ACHN (cell line): ENCODE results near the gene ITGB1BP2.
"Not testable (repeated sequence)": the region's sequence is repeated elsewhere in the genome, so short reads cannot be mapped to it uniquely, and the experiment has no call there.

ENCODE experiments used
- DNase-seq: peaks from one replicate; pipeline ENCODE4 v3.0.0-alpha.2; 2015
- in situ Hi-C: cut with HindIII; loops from 2 replicates; pipeline ENCODE4 v1.10.0; 2017; ENCODE audit warnings: low sequenced_read_pairs, low pct_ligation_motif_present, low pct_unique_long_range_greater_than_20kb

The ITGB1BP2 gene

GRCh38 chrX:71301195-71301924, at the start of gene ITGB1BP2:
TSS of gene ITGB1BP2 (plus strand) at chrX:71301750. CDS start at chrX:71301807, 57 bp downstream.
- in situ Hi-C loops, result no loop called here

GRCh38 chrX:71252221-71252620, 49.3 kb upstream of the ITGB1BP2 start:
- no peak for DNase-seq

More at GRCh38 chrX:71301195-71301924, at the start of gene ITGB1BP2:
- no peak for DNase-seq

DNA sequence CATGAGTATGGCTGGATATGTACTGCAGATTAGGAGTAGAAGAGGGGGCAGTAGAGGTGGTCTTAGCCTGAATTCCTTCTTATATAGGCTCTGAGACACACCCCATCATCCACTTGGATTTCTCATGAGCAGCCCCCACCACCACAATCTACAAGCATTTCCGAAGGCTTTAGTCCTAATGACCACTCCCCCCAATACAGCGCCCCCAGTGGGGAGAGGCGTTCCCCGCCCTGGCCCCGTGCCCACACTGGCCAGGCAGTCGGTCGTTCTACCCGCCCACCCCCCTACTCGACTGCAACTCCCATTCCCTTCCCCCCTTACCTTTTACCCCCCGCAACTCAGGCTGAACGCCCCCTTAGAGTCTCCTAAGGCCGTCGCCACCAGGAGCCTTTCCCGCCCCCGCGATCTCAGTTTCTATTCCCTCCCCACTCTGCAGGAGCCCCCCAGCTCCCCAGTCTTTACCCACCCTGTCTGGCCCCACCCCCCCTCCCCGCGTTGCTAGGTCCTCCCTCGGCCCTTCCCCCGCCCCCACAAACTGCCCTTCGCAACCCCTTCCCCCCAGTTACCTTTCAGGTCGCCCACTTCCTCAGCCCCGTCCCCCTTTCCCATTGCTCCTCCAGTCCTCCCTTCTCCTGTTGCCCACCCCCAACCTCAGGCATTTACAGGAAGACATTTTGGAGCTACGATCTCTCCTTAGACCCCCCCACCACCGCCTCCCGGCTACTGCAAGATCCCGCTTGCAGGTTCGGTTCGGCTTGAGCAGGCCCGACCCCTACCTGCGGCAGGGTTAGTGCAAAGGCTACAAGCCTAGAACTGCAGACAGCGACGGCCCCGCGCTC, 48.1 kb upstream of the ITGB1BP2 start:
- DNase-seq, result peak; percentile 34
- in situ Hi-C loops, result no loop called here

More at GRCh38 chrX:71252221-71252620, 49.3 kb upstream of the ITGB1BP2 start:
- in situ Hi-C loops, result no loop called here

DNA sequence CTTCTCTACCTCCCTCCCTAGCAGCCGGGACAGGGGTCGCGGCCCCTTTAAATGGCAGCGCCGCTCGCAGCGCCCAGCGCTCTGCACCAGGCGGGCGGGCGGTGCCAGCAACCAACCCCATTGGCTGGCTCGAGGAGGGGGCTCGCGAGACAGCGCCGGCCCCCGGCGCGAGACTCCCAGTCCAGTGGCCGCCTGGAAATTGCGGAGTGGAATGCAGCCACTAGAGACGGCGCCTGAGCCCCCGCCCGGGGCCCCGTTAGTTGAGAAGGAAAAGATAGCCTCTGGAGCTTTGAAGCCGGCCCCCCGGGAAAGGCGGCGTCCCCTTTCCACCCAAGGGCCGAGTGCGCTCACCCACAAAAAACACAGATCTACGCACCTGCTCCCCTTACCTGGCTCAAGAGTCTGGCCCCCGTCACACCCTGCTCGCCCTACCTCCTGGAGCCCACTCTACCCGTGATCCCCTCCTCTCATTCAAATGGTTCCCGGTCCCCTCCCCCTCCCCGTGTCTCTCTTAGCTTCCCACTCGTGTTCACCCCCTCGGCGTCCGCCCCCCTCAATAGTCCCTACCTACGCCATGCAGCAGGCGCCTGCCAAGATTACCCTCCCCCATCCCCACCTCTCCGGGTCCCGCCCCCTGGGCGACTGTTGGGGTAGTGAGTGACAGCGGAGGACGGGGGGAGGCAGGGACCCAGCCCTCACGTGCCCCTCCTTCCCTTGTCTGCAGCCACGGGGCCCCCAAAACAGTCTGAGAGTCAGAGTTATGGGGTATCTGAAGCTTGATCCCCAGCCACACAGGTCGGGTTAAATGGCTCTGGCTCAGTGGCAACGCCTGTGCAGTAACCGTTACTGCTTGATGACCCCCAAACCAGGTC, 47.2 kb upstream of the ITGB1BP2 start, which contains the start of gene ZMYM3:
Gene ZMYM3, minus strand, starts transcription at position 49 of the 872 bp plus-strand sequence. CDS start 885 bp downstream, outside the sequence.
- in situ Hi-C loops, result no loop called here
- DNase-seq, result peak; percentile 74

GRCh38 chrX:71256051-71256450, 45.5 kb upstream of the ITGB1BP2 start:
- no peak for DNase-seq
- in situ Hi-C loops, result no loop called here

GRCh38 chrX:71256856-71257255, 44.7 kb upstream of the ITGB1BP2 start:
- DNase-seq, result no peak
- in situ Hi-C loops, result no loop called here

DNA sequence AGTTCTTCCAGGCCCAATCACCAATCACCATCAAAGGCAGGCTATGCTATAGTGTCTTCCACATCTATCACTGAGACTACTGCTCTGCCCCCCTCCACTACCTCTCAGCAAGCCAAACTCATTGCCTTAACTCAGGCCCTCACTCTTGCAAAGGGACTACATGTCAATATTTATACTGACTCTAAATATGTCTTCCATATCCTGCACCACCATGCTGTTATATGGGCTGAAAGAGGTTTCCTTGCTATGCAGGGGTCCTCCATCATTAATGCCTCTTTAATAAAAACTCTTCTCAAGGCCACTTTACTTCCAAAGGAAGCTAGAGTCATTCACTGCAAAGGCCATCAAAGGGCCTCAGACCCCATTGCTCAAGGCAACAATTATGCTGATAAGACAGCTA, 32.9 kb upstream of the ITGB1BP2 start:
- DNase-seq, in situ Hi-C loops: not testable (repeated sequence)

- DNase-seq, result no peak
These were observed 31.7 kb upstream of the ITGB1BP2 start for GRCh38 chrX:71269801-71270395.

GRCh38 chrX:71272313-71272712, 29.2 kb upstream of the ITGB1BP2 start:
- in situ Hi-C loops, DNase-seq: not testable (repeated sequence)

More at GRCh38 chrX:71269801-71270395, 31.7 kb upstream of the ITGB1BP2 start:
- in situ Hi-C loops, result no loop called here

DNA sequence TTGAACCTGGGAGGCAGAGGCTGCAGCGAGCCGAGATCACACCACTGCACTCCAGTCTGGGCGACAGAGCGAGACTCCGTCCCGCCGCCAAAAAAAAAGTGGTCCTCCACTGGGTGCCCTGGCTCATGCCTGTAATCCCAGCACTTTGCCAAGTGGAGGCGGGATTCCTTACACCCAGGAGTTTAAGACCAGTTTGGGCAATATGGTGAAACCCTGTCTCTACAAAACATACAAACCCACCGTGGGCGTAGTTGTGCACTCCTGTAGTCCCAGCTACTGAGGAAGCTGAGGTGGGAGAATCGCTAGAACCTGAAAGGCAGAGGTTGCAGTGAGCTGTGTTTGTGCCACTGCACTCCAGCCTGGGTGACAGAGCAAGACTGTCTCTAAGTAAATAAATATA, 20.2 kb upstream of the ITGB1BP2 start:
- DNase-seq, in situ Hi-C loops: not testable (repeated sequence)

DNA sequence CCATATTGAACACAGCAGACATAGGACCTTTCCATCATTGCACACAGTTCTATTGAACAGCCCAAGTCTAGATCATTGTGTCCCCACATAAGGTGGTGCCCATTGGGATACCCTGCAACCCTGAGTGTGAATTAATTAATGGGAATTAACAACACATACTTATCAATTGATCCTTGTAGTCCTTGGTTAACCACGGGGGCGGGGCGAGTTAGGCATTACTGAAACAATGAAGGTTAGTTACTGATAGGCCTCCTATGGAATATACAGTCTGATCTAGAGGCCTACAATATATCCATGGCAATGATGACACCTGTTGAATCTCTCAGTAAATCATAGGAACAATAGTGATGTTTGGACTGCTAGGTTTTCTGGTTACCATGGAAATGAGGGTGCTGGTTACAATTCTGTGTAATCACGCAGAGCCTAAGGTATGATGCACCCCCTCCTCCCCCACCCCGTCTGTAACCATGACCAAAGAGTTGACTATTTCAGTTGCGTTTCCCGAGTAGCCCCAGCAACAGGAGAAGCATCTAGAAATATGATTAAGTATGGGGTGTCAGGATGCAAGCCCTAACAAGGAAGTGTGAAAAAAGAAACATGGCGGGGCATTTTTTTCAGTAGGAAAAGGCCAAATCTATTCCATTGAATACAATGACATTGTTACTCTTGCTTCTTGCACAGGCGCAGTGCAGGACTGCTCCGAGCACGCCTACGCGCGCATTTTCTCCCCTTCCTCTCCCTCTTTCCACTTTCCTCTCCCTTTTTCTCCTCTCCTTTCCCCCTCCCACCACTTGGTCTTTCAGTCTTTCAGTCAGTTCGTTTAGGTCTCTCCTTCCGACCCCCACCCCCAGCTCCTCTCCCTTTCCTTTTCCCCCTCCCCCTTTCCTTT, 18.8 kb upstream of the ITGB1BP2 start:
- DNase-seq, result no peak
- in situ Hi-C loops, result no loop called here

DNA sequence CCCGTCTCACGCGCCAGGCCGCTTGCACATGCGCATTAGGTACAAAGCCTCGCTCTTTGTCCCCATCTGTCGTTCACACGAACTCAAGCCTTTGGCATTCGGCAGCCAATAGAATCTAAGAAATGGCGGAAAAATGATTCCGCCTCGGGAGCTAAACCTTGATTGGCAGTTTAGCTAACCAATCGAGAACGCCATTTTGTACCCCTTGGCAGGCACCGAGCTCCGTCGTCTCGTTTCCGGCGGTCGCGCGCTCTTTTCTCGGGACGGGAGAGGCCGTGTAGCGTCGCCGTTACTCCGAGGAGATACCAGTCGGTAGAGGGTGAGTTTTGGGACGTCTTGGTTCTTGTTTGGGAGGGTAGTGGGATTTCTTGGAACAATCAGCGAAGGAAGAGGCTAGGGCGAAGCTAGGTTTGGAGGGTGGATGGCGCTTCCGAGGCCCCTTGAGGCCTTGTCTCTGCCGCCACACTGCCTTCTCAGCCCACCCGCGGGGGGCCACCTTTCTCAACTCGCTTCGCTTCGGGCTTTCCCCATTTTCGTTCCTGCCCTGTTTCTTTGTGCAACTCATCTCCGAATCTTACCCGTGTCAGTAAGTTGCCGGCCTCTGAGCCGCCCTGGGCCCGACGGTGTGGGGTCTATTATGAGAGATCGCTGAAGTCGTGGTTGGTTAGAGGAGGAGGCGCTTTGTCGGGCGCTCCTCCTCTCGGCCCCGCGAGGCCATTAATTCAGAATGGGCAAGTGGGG, 18.0 kb upstream of the ITGB1BP2 start, which contains the start of gene NONO:
Gene NONO, plus strand, starts transcription at position 233 of the 741 bp plus-strand sequence. CDS start 7,003 bp downstream, outside the sequence.
- in situ Hi-C loops, result no loop called here
- peak; percentile 96 for DNase-seq

- no peak for DNase-seq
- in situ Hi-C loops, result no loop called here
These were observed 15.6 kb upstream of the ITGB1BP2 start for GRCh38 chrX:71285929-71286328.

- in situ Hi-C loops, result no loop called here
- DNase-seq, result no peak
These were observed 10.2 kb upstream of the ITGB1BP2 start for GRCh38 chrX:71291381-71291780.

DNA sequence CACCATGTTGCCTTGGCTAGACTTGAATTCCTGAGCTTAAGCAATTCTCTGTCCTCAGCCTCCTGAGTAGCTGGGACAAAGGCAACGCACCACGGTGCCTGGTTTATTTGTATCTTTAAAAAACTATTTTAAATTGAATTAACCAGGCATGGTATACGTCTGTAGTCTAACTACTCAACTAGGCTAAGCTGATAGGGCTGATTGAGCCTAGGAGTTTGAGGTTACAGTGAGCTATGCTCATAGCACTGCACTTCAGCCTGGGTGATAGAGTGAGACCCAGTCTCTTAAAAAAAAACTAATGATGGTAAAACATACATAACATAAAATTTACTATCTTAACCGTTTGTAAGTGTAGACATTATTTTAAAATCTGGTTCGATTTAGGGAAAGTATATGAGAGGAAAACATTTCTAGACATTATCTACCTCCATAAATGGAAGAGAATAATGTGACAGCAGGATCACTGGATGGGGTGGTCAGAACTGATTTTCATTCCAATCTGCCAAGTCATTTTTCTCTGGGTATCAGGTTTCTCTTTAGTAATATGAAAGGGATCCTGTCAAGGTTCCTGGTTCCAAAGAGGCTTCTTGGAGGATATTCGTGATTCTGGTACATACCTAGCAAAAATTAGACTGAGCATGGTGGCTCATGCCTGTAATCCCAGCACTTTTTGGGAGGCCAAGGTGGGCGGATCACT, 8.7 kb upstream of the ITGB1BP2 start:
- in situ Hi-C loops, result no loop called here
- no peak for DNase-seq

DNA sequence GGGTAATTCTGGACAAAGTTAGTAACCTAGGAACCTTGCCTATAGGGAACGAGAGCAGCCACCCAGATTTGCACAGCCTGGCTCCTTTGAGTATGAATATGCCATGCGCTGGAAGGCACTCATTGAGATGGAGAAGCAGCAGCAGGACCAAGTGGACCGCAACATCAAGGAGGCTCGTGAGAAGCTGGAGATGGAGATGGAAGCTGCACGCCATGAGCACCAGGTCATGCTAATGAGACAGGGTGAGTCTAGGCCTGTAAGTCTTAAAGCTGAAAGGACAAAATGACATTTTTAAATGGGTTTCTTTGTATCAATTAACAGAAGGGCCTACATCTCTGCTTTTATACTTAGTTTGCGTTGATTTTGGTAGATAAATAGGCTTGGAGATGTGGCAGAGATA, 4.7 kb upstream of the ITGB1BP2 start:
- in situ Hi-C loops, result no loop called here
- no peak for DNase-seq
